ENCODE data around the gene BAIAP2L2.

BAIAP2L2 gene

DNA sequence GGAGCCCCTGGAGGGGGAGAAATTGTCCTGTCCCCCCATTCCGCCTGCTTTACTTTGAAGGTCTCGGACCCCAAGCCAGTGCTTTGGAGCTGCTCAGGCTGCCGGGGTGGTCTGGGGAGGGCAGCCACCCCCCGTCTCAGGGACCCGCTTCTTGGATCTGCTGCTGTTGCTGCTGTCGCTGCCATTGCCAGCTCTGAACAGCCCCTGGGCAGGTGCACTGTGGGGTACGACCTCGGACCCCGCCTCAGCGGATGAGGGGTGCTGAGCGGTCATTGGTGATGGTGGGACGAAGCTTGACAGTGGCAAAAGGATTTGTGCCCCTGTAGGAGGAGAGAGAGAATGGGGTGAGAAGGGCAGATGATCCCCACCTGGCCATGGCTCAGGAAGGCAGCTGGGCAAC, 25.4 kb downstream of the BAIAP2L2 start:
- TF ChIP-seq, protein P1, sequence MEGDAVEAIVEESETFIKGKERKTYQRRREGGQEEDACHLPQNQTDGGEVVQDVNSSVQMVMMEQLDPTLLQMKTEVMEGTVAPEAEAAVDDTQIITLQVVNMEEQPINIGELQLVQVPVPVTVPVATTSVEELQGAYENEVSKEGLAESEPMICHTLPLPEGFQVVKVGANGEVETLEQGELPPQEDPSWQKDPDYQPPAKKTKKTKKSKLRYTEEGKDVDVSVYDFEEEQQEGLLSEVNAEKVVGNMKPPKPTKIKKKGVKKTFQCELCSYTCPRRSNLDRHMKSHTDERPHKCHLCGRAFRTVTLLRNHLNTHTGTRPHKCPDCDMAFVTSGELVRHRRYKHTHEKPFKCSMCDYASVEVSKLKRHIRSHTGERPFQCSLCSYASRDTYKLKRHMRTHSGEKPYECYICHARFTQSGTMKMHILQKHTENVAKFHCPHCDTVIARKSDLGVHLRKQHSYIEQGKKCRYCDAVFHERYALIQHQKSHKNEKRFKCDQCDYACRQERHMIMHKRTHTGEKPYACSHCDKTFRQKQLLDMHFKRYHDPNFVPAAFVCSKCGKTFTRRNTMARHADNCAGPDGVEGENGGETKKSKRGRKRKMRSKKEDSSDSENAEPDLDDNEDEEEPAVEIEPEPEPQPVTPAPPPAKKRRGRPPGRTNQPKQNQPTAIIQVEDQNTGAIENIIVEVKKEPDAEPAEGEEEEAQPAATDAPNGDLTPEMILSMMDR (IDR thresholded peaks at IDR 0.05; ENCODE audit: low read length, missing control alignments), result no peak
- DNase-seq (ENCODE audit: low read depth), result no peak
- no peak overlapping the region for H3K4me3 ChIP-seq (replicated peaks; ENCODE audit: low read depth, low read length)

DNA sequence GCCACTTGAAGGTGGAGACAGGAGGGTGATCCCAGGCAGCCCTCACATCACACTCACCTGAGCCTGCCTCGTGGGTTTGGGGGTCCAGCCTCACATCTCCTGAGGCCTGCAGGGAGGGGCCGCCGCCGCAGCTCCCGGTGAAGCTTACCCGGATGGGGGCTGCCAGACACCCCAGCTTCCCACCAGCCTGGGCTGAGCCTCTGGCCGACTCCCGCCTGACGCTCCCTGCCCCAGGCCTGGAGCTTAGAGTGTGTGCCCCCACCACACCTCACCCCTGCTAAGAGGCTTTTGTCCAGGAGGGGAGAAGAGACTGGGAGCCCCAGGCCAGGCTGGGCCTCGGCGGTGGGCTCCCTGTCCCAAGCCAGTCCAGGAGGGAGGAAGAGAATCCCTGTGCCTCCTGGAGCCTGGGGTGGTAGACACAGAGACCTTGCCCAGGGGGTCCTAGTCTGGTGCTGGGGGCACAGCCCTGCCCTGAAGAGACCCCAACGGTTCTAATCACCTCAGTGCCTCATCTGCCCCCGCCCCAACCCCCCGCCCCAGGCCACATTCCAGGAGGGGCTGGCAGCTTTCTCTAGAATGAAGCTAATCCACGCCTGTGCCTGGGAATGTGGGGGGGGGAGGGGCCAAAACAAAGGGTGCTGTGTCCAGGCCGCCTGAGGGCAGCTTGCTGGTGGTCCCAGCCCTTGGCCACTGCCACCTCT, 26.4 kb downstream of the BAIAP2L2 start, which contains the start of gene SLC16A8:
Gene SLC16A8 (minus strand): TSS at position 254 of the 701 bp plus-strand sequence. CDS start 1,311 bp downstream, outside the sequence.
- DNase-seq (ENCODE audit: low read depth), result no peak
- TF ChIP-seq, protein P1 (IDR thresholded peaks at IDR 0.05; ENCODE audit: low read length, missing control alignments), result no peak
- no peak within 1 kb of the TSS for H3K4me3 ChIP-seq (replicated peaks; ENCODE audit: low read depth, low read length)

DNA sequence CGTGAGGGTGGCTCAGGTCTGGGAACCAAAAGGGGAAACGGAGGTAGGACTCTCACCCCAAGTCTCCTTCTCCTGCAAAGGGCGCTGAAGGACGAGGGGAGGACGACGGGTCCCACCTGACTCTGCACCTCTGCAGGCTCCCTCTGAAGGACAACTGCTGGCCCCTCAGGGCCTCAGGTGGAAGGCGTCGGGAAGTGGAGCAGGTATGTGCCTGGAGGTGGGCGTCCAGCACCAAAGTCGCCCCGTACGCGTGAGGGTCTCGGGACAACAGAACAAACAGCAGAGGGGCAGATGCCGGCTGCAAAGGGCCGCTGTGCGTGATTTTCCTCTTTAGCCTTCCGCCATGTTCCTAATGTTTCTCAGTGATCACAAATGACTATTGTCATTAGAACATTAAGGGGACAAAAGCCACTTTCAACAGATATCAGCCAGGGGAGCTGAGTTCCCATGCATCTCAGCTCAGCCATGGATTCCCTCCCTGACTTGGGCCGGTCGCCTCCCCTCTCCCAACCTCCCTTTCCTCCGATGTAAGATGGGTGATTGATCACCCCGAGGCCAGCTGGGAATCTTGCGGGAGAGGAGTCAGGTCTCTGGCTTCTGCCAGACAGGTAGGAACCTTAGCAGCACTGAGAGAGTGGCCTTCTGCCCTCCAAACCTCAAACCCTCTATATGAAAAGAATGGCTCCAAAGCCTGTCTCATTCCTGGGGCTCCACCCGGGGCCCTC, 27.3 kb downstream of the BAIAP2L2 start:
- TF ChIP-seq, protein P1 (IDR thresholded peaks at IDR 0.05; ENCODE audit: low read length, missing control alignments), result no peak
- no peak overlapping the region for H3K4me3 ChIP-seq (replicated peaks; ENCODE audit: low read depth, low read length)
- no peak for DNase-seq (ENCODE audit: low read depth)

DNA sequence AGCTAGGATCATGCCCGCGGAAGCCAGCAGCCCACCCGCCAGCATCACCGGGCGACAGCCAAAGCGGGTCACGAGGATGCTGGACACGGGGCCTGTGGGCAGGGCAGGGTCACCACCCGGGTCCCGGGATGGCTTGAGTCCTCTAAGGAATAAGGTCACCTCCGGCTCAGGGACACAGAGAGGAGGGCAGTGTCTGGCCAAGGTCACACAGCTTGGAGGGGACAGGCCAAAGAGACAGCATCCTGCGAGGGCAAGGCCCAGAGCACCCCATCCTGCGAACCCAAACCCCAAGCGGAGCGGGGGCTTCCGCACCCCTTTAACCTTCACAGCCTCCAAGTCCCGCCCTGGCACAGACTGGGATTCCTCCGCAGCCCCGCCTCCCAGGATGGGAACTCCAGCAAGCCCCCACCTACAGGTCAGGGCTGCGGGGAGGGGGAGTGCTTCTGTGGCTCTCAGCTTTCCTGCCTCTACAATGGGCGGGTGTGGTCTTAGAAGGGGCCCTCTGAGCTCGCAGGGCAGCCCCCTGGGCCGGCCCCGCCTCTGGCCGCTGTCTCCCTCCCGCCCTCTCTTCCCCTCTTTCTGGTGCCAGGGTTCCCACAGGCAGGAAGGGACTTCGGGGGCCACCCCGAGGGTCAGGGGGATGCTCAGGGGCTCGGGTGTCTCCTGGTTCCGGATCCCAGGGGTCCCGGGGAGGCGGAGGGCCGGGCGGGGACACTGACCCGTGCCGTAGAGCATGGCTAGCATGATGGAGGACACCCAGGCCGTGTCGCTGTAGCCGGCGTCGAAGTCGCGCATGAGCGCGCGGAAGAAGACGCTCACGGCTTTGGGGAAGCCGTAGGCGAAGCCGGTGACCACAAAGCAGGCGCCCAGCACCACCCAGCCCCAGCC, 28.3 kb downstream of the BAIAP2L2 start:
- H3K4me3 ChIP-seq (replicated peaks; ENCODE audit: low read depth, low read length), result no peak overlapping the region
- no peak for DNase-seq (ENCODE audit: low read depth)
- TF ChIP-seq, protein P1 (IDR thresholded peaks at IDR 0.05; ENCODE audit: low read length, missing control alignments), result no peak

DNA sequence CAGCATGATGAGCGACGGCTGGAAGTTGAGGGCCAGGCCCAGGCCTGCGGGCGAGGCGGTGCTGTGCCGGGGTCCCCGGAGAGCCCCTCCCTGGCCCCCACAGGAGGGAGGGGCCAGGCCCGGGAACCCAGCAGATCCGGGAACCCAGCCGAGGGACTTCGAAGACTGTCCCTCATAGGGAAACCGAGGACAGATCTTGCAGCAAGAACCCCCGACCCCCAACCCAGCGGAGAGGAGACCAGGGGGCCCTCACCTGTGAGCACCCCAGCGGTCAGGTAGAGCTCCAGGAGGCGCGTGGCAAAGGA, 28.9 kb downstream of the BAIAP2L2 start:
- TF ChIP-seq, protein P1 (IDR thresholded peaks at IDR 0.05; ENCODE audit: low read length, missing control alignments), result no peak
- no peak overlapping the region for H3K4me3 ChIP-seq (replicated peaks; ENCODE audit: low read depth, low read length)

DNA sequence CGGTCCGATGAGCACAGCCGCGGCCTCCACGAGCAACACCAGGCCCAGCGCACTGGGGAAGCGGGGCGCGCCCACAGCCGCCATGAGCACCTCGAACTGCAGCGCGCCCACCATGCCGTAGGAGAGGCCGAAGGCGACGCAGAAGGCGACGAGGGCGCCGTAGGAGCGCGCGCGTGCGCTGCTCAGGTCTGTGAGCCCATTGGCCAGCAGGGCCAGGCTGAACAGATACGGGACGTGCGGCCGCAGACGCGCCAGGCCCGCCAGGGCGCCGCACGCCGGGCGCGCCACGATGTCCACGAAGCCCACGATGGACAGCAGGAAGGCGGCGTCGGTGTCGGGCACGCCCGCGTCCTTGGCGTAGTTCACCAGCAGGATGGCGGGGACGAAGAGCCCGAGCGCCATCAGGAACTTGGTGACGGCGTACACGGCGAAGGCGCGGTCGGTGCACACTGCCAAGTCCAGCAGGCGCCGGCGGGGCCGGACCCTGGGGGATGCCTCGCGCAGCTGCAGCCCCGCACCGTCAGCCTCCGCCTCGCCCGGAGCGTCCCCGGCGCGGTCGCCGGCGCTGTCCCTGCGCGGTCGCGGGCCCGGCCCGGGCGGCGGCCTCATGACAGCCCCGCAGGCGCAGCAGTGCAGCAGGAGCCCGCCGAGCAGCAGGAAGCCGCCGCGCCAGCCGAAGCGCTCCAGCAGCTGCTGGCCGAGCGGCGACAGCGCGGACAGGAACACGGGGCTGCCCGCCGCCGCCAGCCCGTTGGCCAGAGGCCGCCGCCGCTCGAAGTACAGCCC, 29.4 kb downstream of the BAIAP2L2 start:
- peak; percentile 34 for DNase-seq (ENCODE audit: low read depth)
- H3K4me3 ChIP-seq (replicated peaks; ENCODE audit: low read depth, low read length), result no peak overlapping the region
- TF ChIP-seq, protein P1 (IDR thresholded peaks at IDR 0.05; ENCODE audit: low read length, missing control alignments), result no peak

More for the DNA sequence above, 28.9 kb downstream of the BAIAP2L2 start:
- no peak for DNase-seq (ENCODE audit: low read depth)

Data from fibroblast of pulmonary artery (primary cell).